Stimulated activated CD4-positive, alpha-beta T cell treated with anti-CD3 and anti-CD28 coated beads, Interleukin-1b, Interleukin-23, amount 100 ng/mL, for 1 hour (primary cell): ENCODE measurements around the gene PELI1.
"Not testable (repeated sequence)": the region's sequence is repeated elsewhere in the genome, so short reads cannot be mapped to it uniquely, and the experiment has no call there.

Experiments used
- DNase-seq, 2 donors: peaks; one replicate each; pipeline ENCODE4 v3.0.0-alpha.2; 2020; ENCODE audit warnings: low read depth in 2 of 2

The PELI1 gene

GRCh38 chr2:64123740-64124139 is 20.5 kb downstream of the PELI1 start:
- no peak for DNase-seq

GRCh38 chr2:64122358-64122757 is 21.9 kb downstream of the PELI1 start:
- DNase-seq, result no peak

GRCh38 chr2:64120928-64121327 is 23.3 kb downstream of the PELI1 start:
- no peak for DNase-seq

- no peak for DNase-seq
These were observed 24.2 kb downstream of the PELI1 start for GRCh38 chr2:64120008-64120407.

GRCh38 chr2:64119369-64119768 is 24.9 kb downstream of the PELI1 start:
- no peak for DNase-seq

GRCh38 chr2:64115808-64116598 is 28.2 kb downstream of the PELI1 start:
- no peak for DNase-seq

GRCh38 chr2:64114912-64115277 is 29.3 kb downstream of the PELI1 start:
- DNase-seq, result no peak

GRCh38 chr2:64114063-64114911 is 29.9 kb downstream of the PELI1 start:
- no peak for DNase-seq

- DNase-seq, result no peak
These were observed 32.2 kb downstream of the PELI1 start for GRCh38 chr2:64112016-64112415.

- no peak for DNase-seq
These were observed 32.8 kb downstream of the PELI1 start for GRCh38 chr2:64111426-64111825.

- DNase-seq, result no peak
These were observed 35.5 kb downstream of the PELI1 start for GRCh38 chr2:64108666-64109241.

GRCh38 chr2:64106481-64106880 is 37.7 kb downstream of the PELI1 start:
- DNase-seq, result no peak

- no peak for DNase-seq
These were observed 38.4 kb downstream of the PELI1 start for GRCh38 chr2:64105670-64106461.

GRCh38 chr2:64104933-64105332 is 39.3 kb downstream of the PELI1 start:
- no peak for DNase-seq

- DNase-seq, result not testable (repeated sequence)
These were observed 41.5 kb downstream of the PELI1 start for GRCh38 chr2:64102736-64103135.

GRCh38 chr2:64101141-64101591 is 43.1 kb downstream of the PELI1 start:
- DNase-seq, result no peak

GRCh38 chr2:64100584-64100983 is 43.6 kb downstream of the PELI1 start:
- DNase-seq, result not testable (repeated sequence)

GRCh38 chr2:64094663-64095382 is 49.4 kb downstream of the PELI1 start:
- DNase-seq, result no peak

GRCh38 chr2:64093341-64093740 is 50.9 kb downstream of the PELI1 start:
- no peak for DNase-seq

- DNase-seq, result no peak
These were observed 51.7 kb downstream of the PELI1 start for GRCh38 chr2:64092502-64092901.

- DNase-seq, result no peak
These were observed 54.0 kb downstream of the PELI1 start for GRCh38 chr2:64090264-64090663.
